DMS53 (cell line): ENCODE measurements around the gene BTC.
"Not testable (repeated sequence)": the region's sequence is repeated elsewhere in the genome, so short reads cannot be mapped to it uniquely, and the experiment has no call there.

Experiments
- DNase-seq: peaks from one replicate; lab custom pipeline; 2025; lab: John Stamatoyannopoulos, UW

BTC gene

DNA sequence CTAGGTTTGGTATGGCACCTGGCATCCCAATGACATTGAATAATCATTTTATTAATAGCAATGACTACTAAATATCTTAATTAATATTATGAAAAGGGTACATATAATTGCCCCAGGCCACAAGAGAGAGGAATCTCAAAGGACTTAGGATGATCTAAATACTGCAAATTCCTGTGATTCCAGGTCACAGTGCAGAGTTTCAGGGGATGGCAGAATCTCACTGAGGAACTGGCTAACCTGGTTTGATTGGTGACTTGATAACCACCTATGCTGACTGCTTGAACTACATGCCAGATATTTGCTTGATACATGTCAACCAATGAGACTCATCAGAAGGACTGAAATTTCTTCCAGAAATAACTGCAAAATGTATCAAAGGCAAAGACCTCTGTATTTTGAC is 37.2 kb downstream of the BTC start:
- DNase-seq: no peak

DNA sequence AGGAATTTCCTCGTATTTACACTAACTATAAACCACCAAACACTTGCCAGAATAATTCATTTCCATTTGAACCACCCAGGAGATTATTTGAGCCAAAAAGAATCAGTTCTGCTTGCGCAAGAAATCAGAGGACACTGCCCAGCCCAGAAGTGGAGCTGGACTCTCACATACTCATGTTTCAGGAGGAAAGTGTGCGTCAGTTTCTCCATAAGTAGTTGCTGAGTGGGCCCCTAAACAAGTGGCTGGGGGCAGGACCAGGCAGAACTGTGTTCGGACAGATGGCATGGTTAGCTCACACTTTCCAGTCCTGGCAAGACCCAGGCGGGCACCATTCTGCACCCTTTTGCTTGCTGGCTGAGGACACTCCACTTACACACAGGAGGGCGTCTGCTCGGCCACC is 38.8 kb downstream of the BTC start:
- no peak for DNase-seq

DNA sequence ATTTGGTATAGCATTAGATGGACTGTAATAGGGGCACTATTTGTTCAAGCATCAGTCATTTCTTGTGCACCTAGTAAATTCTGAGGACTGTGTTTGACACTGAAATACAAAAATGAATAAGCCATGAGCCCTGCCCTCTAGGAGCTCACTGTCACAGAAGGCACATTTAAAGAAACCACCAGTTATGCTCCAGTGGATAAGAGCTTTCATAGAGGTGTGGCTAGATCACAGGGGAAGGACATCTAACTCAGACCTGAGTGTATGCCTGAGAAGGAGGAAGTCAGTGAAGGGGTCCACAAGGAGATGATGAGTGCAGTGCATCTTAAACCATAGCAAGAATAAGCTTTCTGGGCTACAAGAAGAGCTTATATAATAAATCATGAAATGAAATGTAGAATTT is 40.1 kb downstream of the BTC start:
- no peak for DNase-seq

DNA sequence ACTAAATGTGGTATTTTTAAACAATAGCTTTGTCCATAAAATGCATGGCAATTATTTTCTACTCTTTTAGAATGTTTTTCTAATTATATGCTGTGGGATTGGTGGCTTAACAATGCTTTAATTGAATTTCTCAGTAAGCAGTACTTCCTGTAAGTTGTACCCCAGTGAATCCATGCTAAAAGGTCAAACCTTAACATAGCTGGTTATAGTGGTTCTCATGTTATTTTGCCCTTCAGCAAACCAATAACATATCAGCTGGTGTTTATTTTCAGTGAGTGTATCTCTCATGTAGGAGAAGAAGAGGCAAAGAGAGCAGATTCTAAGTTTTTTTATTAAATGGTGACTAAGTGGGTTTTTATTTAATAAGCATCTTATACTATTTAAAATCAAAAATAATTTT is 41.5 kb downstream of the BTC start:
- no peak for DNase-seq

DNA sequence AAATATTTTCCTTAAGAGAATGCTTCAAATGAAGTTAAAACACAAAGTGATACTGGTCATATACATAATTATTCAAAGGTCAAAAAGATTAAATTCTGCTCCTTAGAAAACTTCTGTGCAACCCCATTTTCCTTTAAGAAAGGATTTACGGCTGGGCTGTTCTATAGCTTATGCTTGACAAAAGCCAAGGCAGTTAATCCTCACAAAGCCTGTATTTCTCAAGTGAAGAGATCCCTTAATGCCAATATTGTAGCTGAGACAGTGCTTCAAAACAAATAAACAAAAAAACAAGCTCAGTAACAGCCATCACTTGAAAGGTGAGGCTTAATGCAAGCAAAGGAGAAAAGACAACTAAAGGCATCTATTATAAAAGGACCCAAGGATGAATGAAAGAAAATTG is 42.5 kb downstream of the BTC start:
- no peak for DNase-seq

DNA sequence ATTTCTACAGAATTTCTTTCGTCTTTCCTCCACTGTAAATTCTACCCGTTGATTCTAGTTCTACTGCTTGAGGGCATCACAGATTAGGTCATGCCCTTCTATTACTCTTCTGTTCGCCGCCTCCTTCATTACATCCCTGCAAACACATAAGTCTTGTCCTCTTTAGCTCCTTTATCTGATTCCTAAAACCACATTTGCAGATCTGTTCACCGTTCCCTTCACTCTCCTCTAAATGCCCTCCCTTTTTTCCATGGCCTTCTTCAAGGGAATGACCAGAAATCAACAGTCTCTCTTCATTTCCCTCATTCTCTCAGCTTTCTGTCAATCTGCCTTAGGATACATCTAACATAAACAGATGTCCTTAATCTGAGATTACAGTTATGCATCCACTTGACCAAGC is 43.1 kb downstream of the BTC start:
- no peak for DNase-seq

DNA sequence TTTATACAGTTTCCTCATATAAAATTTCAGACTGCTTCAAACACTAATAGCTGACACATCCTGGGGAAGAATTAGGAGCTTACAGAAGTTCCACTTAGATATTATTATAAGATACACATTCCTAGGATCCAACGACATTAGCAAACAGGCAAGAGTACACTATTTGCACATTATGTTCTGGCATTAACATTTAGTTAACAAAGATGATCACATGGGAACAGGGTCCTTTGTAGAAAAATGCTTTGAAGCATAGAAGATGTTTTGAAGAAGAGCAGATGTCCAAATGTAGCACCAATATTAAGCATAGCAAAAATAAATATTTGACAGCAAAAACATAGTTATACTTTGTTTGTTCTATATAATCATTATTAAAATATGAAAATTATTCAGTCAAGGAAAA is 52.1 kb downstream of the BTC start:
- DNase-seq: no peak

DNA sequence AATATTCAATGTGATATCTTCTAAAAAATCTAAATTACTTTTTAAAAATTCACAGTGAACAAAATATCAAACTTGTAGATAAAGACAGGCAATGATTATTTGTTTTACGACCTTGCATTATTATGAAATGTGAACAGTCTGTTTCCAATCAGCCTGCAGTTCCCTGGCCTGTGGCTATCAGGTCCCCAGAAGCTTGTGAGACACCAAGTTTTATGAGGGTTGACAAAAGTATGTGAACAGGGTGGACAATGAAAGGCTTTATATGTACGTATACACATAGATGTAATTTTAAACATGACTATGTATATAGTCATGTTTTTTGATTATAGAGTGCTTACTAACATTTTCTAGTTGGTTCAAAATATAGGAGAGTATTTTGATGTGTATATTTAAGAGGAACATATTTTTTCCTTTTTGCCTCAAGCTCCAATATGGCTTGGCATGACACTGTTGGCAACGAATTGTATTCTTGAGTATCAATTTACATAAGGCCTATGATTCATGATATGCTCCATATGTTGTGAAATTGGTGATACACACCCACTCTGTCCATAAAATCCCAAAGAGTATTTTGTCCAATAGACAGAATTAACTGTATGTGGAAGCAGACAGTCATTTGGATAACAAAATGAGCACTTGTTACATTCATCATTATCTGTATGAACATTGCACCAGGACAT is 55.7 kb downstream of the BTC start:
- DNase-seq: peak; percentile 27

DNA sequence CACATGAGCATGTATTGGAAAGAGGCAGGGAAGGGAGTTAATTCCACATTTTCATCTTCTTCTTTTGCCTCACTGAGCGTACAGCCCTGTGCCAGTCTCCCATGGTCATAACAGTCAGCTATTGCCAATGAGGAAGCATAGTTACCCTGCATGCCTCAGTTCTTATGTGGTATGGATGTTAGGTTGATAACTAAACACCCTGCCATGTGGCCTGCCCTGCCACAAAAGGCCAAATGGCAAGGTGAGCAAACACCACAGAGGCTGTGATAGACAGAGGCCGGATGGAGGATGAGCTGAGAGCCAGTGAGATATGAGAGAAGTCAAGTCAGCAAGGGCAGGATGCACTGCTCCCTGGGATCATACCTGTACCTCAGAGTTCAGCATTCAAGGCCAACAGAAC is 59.3 kb downstream of the BTC start:
- no peak for DNase-seq

DNA sequence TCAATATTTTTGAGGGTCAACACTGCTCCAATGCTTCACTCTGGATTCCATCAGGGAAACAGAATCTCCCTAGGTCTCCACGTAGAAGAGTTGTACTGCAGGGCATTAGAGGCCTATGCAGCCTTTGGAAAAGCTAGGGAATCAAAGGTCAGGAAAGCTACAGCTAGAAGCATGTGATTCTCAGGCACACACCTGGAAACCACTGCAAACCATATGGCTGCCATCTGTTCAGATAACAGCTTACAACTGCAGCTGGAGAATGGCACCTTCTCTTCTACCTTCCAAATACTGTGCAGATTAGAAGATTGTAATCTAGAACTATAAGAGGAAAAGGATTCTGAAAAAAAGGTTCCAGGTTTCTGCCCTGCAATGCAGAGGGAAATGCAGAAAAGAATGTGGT is 60.6 kb downstream of the BTC start:
- peak; percentile 31 for DNase-seq

DNA sequence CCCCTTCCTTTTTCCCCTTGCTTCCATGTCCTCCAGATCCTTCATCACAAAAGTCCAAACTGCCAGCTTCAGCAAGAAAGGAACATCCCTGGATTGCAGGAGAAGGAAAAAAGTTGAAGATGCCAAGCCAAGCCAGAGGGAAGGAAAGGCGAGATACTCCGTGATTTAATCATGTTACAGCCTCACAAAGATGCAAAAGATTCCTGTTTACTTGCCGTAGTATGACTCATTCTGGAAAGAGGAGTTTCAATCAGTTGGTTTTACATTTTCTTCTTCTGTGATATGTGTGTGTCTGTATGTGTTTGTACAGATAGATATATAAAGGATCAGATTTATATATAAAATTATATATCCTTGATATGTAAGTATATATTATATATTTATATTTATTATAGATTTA is 69.3 kb downstream of the BTC start:
- peak; percentile 4 for DNase-seq

DNA sequence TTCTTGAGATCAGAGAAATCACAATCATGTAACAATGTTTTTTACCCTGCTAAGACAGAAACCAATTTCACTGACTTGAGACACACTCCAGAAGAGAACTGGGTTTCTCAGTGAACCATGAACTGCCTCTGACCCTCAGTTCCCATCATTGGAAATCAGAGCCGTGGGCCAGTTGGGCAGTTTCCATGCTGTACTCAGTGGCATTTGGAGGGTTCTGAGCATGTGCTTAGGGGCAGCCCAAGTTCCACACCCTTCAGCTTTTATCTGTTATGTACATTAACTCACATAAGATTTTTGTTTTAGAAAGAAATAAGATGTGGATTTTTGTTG is 77.9 kb downstream of the BTC start:
- DNase-seq: no peak

DNA sequence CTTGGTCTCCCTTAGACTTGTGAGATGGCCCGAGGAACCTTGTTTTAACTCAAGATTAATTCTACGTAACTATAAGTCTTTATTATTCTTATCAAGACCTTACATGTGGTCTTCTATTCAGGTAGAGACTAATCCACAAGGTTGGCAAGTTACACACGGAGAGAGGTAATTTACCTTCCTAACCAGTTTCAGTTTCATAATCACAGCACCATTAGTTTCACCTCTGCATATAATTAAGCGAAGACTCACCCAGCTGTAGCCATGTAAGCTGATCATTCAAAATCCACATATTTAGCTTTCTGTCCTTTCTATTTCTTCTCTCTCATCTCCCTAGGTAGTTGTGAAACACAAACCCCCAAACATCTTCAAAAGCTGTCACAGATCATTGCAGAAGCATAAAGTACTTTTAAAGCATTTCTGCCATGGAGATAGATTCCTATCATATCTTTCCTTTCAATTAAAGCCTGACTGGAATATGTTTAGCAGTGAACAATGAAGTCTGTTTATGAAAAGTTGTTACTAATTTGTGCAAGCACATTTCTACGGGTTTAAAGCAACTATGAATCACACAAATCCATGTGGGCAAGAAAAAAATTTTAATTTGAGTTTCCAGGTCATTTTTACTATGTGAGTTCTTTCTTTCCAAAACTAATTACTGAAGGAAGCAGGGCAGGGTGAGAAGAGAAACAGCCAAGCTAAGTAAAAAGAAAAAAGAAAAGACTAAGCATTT is 78.5 kb downstream of the BTC start:
- DNase-seq: peak; percentile 1

DNA sequence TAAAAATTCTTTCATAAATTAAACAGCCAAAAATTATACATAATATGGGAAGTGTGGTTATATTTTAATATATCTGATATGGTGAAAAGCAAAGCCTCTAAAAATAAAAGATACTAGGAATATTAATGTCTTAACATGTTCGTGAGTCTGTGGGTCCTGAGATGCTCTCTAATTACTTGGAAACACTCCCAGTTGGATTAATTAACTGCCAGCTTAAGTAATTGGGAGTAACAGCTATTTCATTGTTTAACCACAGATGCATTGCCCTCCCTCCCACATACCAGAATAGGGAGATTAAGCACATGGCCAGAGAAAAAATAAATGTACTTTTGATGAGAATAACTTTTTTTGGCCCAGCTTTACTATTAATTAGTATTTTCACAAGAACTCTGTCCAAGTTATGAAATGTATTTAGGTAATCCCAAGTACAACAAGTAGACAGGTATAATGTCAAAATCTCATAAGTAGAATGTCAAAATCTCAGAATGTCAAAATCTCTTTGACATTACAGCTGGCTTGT is 79.7 kb downstream of the BTC start:
- no peak for DNase-seq

DNA sequence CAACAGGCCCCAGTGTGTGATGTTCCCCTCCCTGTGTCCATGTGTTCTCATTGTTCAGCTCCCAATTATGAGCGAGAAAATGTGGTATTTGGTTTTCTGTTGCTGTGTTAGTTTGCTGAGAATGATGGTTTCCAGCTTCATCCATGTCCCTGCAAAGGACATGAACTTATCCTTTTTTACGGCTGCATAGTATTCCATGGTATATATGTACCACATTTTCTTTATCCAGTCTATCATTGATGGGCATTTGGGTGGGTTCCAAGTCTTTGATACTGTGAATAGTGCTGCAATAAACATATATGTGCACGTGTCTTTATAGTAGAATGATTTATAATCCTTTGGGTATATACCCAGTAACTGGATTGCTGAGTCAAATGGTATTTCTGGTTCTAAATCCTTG is 86.2 kb downstream of the BTC start:
- not testable (repeated sequence) for DNase-seq
